ENCODE results near the gene IL1RAPL1. TPM values are rescaled to one million over a fixed set of nuclear protein-coding genes. Genes with fewer than 3 reads are reported as not detected.

The IL1RAPL1 gene
- total RNA-seq, 2 experiments from 2014 or later: not detected

GRCh38 chrX:28591542-28591941, 4.3 kb downstream of the IL1RAPL1 start:
- DNase-seq: no peak
- H3K27me3 Mint-ChIP-seq: no peaks in the 10 kb centered on the region
- no peaks in the 10 kb centered on the region for H3K9me3 Mint-ChIP-seq
- no peak overlapping the region for H3K4me3 Mint-ChIP-seq
- CTCF ChIA-PET: no interaction called here
- H3K4me1 Mint-ChIP-seq: no peaks in the 10 kb centered on the region
- no peaks in the 10 kb centered on the region for H3K36me3 Mint-ChIP-seq (ENCODE audit: low read depth)
- H3K27ac Mint-ChIP-seq: no peak overlapping the region
- POLR2A ChIA-PET: no interaction called here

- no peaks in the 10 kb centered on the region for H3K27me3 Mint-ChIP-seq
These were observed 8.1 kb downstream of the IL1RAPL1 start for GRCh38 chrX:28595346-28595745.

GRCh38 chrX:28599957-28600356, 12.7 kb downstream of the IL1RAPL1 start:
- Mint-ChIP-seq H3K27me3 (no peaks in the 10 kb centered on the region), H3K4me1 (no peaks in the 10 kb centered on the region), H3K4me3 (no peak overlapping the region), H3K9me3 (no peaks in the 10 kb centered on the region), H3K36me3 (ENCODE audit: low read depth) (no peaks in the 10 kb centered on the region), H3K27ac (no peak overlapping the region)
- no peak for DNase-seq
- CTCF ChIA-PET: no interaction called here
- POLR2A ChIA-PET: no interaction called here

More at GRCh38 chrX:28595346-28595745, 8.1 kb downstream of the IL1RAPL1 start:
- Mint-ChIP-seq H3K27ac (no peak overlapping the region), H3K9me3 (no peaks in the 10 kb centered on the region), H3K36me3 (ENCODE audit: low read depth) (no peaks in the 10 kb centered on the region), H3K4me3 (no peak overlapping the region), H3K4me1 (no peaks in the 10 kb centered on the region)
- ChIA-PET POLR2A (no interaction called here), CTCF (no interaction called here)
- no peak for DNase-seq

GRCh38 chrX:28609003-28609402, 21.8 kb downstream of the IL1RAPL1 start:
- Mint-ChIP-seq H3K4me3 (no peak overlapping the region), H3K27me3 (no peaks in the 10 kb centered on the region), H3K9me3 (peaks cover 3% of the 10 kb centered on the region), H3K27ac (no peak overlapping the region), H3K4me1 (no peaks in the 10 kb centered on the region), H3K36me3 (ENCODE audit: low read depth) (no peaks in the 10 kb centered on the region)
- DNase-seq: no peak
- ChIA-PET POLR2A (no interaction called here), CTCF (no interaction called here)

GRCh38 chrX:28609917-28610613, 22.8 kb downstream of the IL1RAPL1 start:
- POLR2A ChIA-PET: no interaction called here
- no peaks in the 10 kb centered on the region for H3K36me3 Mint-ChIP-seq (ENCODE audit: low read depth)
- DNase-seq: no peak
- peaks cover 3% of the 10 kb centered on the region for H3K9me3 Mint-ChIP-seq
- CTCF ChIA-PET: no interaction called here
- no peaks in the 10 kb centered on the region for H3K27me3 Mint-ChIP-seq
- H3K27ac Mint-ChIP-seq: no peak overlapping the region
- no peaks in the 10 kb centered on the region for H3K4me1 Mint-ChIP-seq
- H3K4me3 Mint-ChIP-seq: no peak overlapping the region

GRCh38 chrX:28610746-28611145, 23.5 kb downstream of the IL1RAPL1 start:
- POLR2A ChIA-PET: no interaction called here
- Mint-ChIP-seq H3K36me3 (ENCODE audit: low read depth) (no peaks in the 10 kb centered on the region), H3K9me3 (no peaks in the 10 kb centered on the region), H3K4me1 (no peaks in the 10 kb centered on the region), H3K4me3 (no peak overlapping the region), H3K27me3 (no peaks in the 10 kb centered on the region), H3K27ac (no peak overlapping the region)
- CTCF ChIA-PET: no interaction called here
- no peak for DNase-seq

- Mint-ChIP-seq H3K4me1 (no peaks in the 10 kb centered on the region), H3K9me3 (no peaks in the 10 kb centered on the region), H3K27ac (no peak overlapping the region), H3K27me3 (no peaks in the 10 kb centered on the region), H3K36me3 (ENCODE audit: low read depth) (no peaks in the 10 kb centered on the region), H3K4me3 (no peak overlapping the region)
- no peak for DNase-seq
- CTCF ChIA-PET: no interaction called here
- POLR2A ChIA-PET: no interaction called here
These were observed 26.3 kb downstream of the IL1RAPL1 start for GRCh38 chrX:28613558-28613957.

GRCh38 chrX:28625223-28625622, 38.0 kb downstream of the IL1RAPL1 start:
- Mint-ChIP-seq H3K4me1 (no peaks in the 10 kb centered on the region), H3K36me3 (ENCODE audit: low read depth) (no peaks in the 10 kb centered on the region), H3K27ac (no peak overlapping the region), H3K4me3 (no peak overlapping the region), H3K9me3 (no peaks in the 10 kb centered on the region), H3K27me3 (no peaks in the 10 kb centered on the region)
- CTCF ChIA-PET: no interaction called here
- DNase-seq: no peak
- POLR2A ChIA-PET: no interaction called here

GRCh38 chrX:28626515-28626914, 39.3 kb downstream of the IL1RAPL1 start:
- no peak overlapping the region for H3K27ac Mint-ChIP-seq

GRCh38 chrX:28628120-28628519, 40.9 kb downstream of the IL1RAPL1 start:
- H3K9me3 Mint-ChIP-seq: no peaks in the 10 kb centered on the region
- no peak for DNase-seq
- no peak overlapping the region for H3K27ac Mint-ChIP-seq
- H3K4me3 Mint-ChIP-seq: no peak overlapping the region
- CTCF ChIA-PET: no interaction called here
- H3K27me3 Mint-ChIP-seq: no peaks in the 10 kb centered on the region
- H3K4me1 Mint-ChIP-seq: no peaks in the 10 kb centered on the region
- POLR2A ChIA-PET: no interaction called here
- H3K36me3 Mint-ChIP-seq (ENCODE audit: low read depth): no peaks in the 10 kb centered on the region

More at GRCh38 chrX:28626515-28626914, 39.3 kb downstream of the IL1RAPL1 start:
- Mint-ChIP-seq H3K9me3 (no peaks in the 10 kb centered on the region), H3K4me3 (no peak overlapping the region), H3K4me1 (no peaks in the 10 kb centered on the region), H3K36me3 (ENCODE audit: low read depth) (no peaks in the 10 kb centered on the region), H3K27me3 (no peaks in the 10 kb centered on the region)
- POLR2A ChIA-PET: no interaction called here
- CTCF ChIA-PET: no interaction called here
- no peak for DNase-seq

- DNase-seq: no peak
- Mint-ChIP-seq H3K27me3 (no peaks in the 10 kb centered on the region), H3K4me1 (no peaks in the 10 kb centered on the region), H3K27ac (no peak overlapping the region), H3K9me3 (no peaks in the 10 kb centered on the region), H3K36me3 (ENCODE audit: low read depth) (no peaks in the 10 kb centered on the region), H3K4me3 (no peak overlapping the region)
- POLR2A ChIA-PET: no interaction called here
- CTCF ChIA-PET: no interaction called here
These were observed 51.5 kb downstream of the IL1RAPL1 start for GRCh38 chrX:28638775-28639174.

GRCh38 chrX:28639451-28639850, 52.2 kb downstream of the IL1RAPL1 start:
- Mint-ChIP-seq H3K4me1 (no peaks in the 10 kb centered on the region), H3K27me3 (no peaks in the 10 kb centered on the region), H3K36me3 (ENCODE audit: low read depth) (no peaks in the 10 kb centered on the region), H3K27ac (no peak overlapping the region), H3K9me3 (no peaks in the 10 kb centered on the region), H3K4me3 (no peak overlapping the region)
- ChIA-PET POLR2A (no interaction called here), CTCF (no interaction called here)
- DNase-seq: no peak

GRCh38 chrX:28649541-28649940, 62.3 kb downstream of the IL1RAPL1 start:
- ChIA-PET POLR2A (no interaction called here), CTCF (no interaction called here)
- Mint-ChIP-seq H3K4me3 (no peak overlapping the region), H3K4me1 (no peaks in the 10 kb centered on the region), H3K36me3 (ENCODE audit: low read depth) (no peaks in the 10 kb centered on the region), H3K9me3 (peaks cover 5% of the 10 kb centered on the region), H3K27ac (no peak overlapping the region), H3K27me3 (no peaks in the 10 kb centered on the region)
- no peak for DNase-seq

- Mint-ChIP-seq H3K36me3 (ENCODE audit: low read depth) (no peaks in the 10 kb centered on the region), H3K9me3 (peaks cover 5% of the 10 kb centered on the region), H3K4me1 (no peaks in the 10 kb centered on the region), H3K4me3 (no peak overlapping the region), H3K27ac (no peak overlapping the region), H3K27me3 (no peaks in the 10 kb centered on the region)
- DNase-seq: no peak
- ChIA-PET CTCF (no interaction called here), POLR2A (no interaction called here)
These were observed 63.9 kb downstream of the IL1RAPL1 start for GRCh38 chrX:28651186-28651585.
